HCT116 (cell line): Measurements from ENCODE around the gene ABHD12. TPM values are rescaled to one million over a fixed set of nuclear protein-coding genes. Genes with fewer than 3 reads are reported as not detected.

ENCODE experiments used
- ATAC-seq: fragments of 200-7000 bp; cut with Tn5 transposase; 2 replicates; pipeline ENCODE4 v1.9.1; 2020; ENCODE audit warnings: mild to moderate bottlenecking, moderate library complexity
- BruUV-seq: library from RNA; stranded (reverse); fragments of 400-500 nt; replicated peaks from 2 replicates; lab custom pipeline; 2021; lab: Mats Ljungman, UMichigan
- CTCF ChIA-PET: fragments of 300-600 bp; sonication (Branson Sonifier 250); formaldehyde crosslinking; loops from one replicate; lab custom pipeline; 2021; ENCODE audit warnings: antibody characterized with exemption; lab: Charles Lee
- POLR2A ChIA-PET: fragments of 300-600, 350-600 bp; sonication (Branson Sonifier 250); formaldehyde crosslinking; loops from one replicate; lab custom pipeline; 2021; ENCODE audit warnings: antibody characterized with exemption; lab: Charles Lee
- RAD21 ChIA-PET, 2 experiments: fragments of 300-600 bp; sonication (Branson Sonifier 250); formaldehyde crosslinking; loops; one replicate each; lab custom pipeline; 2023; ENCODE audit warnings: low total read pairs in 2 of 2; ENCODE audit not compliant: uncharacterized antibody in 2 of 2, unreplicated experiment in 2 of 2, low non-redundant PET in 1 of 2; lab: Charles Lee
- DNase-seq: peaks from one replicate; pipeline ENCODE4 v3.0.0-alpha.2; 2010; ENCODE audit warnings: low read depth, low spot score
- H2AFZ ChIP-seq: fragments of 200-600 bp; shearing (Covaris generic), sonication (generic); 2 replicates; pipeline ENCODE4 v1.6.1; 2017; ENCODE audit warnings: low read depth, mixed run types, mixed read lengths, antibody characterized with exemption, low read length; ENCODE audit not compliant: poor library complexity, severe bottlenecking
- H3K27ac ChIP-seq: 2 replicates; pipeline ENCODE4 v1.5.1; 2012; ENCODE audit warnings: low read depth, low read length
- H3K27me3 ChIP-seq: fragments of 200-600 bp; sonication (generic); 2 replicates; pipeline ENCODE4 v1.6.1; 2016; ENCODE audit warnings: mixed run types, low read length, mixed read lengths; ENCODE audit not compliant: insufficient read depth
- H3K36me3 ChIP-seq, 2 experiments: fragments of 200-500 bp in 1 of 2; fragments of 200-600 bp in 1 of 2; sonication (Bioruptor generic) in 1 of 2; sonication (generic) in 1 of 2; 2 replicates each; pipeline versions ENCODE4 v1.5.1 to v1.6.1; 2014 to 2016; ENCODE audit warnings: low read length in 2 of 2, inconsistent platforms in 1 of 2, mixed read lengths in 1 of 2, mixed run types in 1 of 2; ENCODE audit not compliant: insufficient read depth in 2 of 2, control insufficient read depth in 1 of 2
- H3K4me1 ChIP-seq, 2 experiments: fragments of 200-600 bp in 1 of 2; sonication (generic) in 1 of 2; 2 replicates each; pipeline versions ENCODE4 v1.5.1 to v1.6.1; 2012 to 2017; ENCODE audit warnings: low read length in 2 of 2, inconsistent platforms in 1 of 2, mild to moderate bottlenecking in 1 of 2, mixed read lengths in 1 of 2, mixed run types in 1 of 2, moderate library complexity in 1 of 2; ENCODE audit not compliant: insufficient read depth in 2 of 2, control insufficient read depth in 1 of 2
- H3K4me2 ChIP-seq: fragments of 200-600 bp; sonication (generic); 2 replicates; pipeline ENCODE4 v1.6.1; 2017; ENCODE audit warnings: mixed run types, low read length, mixed read lengths
- H3K4me3 ChIP-seq, 2 experiments: fragments of 200-600 bp in 1 of 2; sonication (generic) in 1 of 2; replicated peaks in 1 of 2; 2 replicates each; pipeline ENCODE4 v1.5.1; 2011 to 2016; ENCODE audit warnings: low read length in 2 of 2, control low read depth in 1 of 2, low read depth in 1 of 2, mild to moderate bottlenecking in 1 of 2, mixed read lengths in 1 of 2, mixed run types in 1 of 2
- H3K79me2 ChIP-seq: fragments of 200-600 bp; sonication (generic); 2 replicates; pipeline ENCODE4 v1.6.1; 2017; ENCODE audit warnings: mild to moderate bottlenecking, mixed run types, low read length, moderate library complexity, mixed read lengths; ENCODE audit not compliant: insufficient read depth
- H3K9ac ChIP-seq: fragments of 200-600 bp; sonication (generic); 2 replicates; pipeline ENCODE4 v1.6.1; 2016; ENCODE audit warnings: low read length, mixed read lengths
- H3K9me2 ChIP-seq: fragments of 200-600 bp; sonication (generic), shearing (Covaris generic); 2 replicates; pipeline ENCODE4 v1.6.1; 2017; ENCODE audit warnings: mixed run types, mild to moderate bottlenecking, moderate library complexity; ENCODE audit not compliant: insufficient read depth
- H3K9me3 ChIP-seq, 2 experiments: fragments of 200-500 bp in 1 of 2; fragments of 200-600 bp in 1 of 2; sonication (Bioruptor generic) in 1 of 2; sonication (generic) in 1 of 2; 2 replicates each; pipeline ENCODE4 v1.6.1; 2014 to 2017; ENCODE audit warnings: low read length in 2 of 2, mixed read lengths in 2 of 2, inconsistent platforms in 1 of 2, low read depth in 1 of 2, mild to moderate bottlenecking in 1 of 2, mixed run types in 1 of 2, moderate library complexity in 1 of 2; ENCODE audit not compliant: control insufficient read depth in 1 of 2, insufficient read depth in 1 of 2
- H4K20me1 ChIP-seq: fragments of 200-600 bp; sonication (generic), shearing (Covaris generic); 2 replicates; pipeline ENCODE4 v1.6.1; 2017; ENCODE audit warnings: mixed run types, mild to moderate bottlenecking, moderate library complexity; ENCODE audit not compliant: insufficient read depth
- ATF3 ChIP-seq: IDR thresholded peaks from 2 replicates; pipeline ENCODE4 v1.6.1; 2012
- CTCF ChIP-seq, 3 experiments: fragments of 200-600 bp in 1 of 3; sonication (generic) in 1 of 3; IDR thresholded peaks in 2 of 3; conservative IDR thresholded peaks in 1 of 3; 2 replicates each; pipeline ENCODE4 v1.5.1; 2012 to 2017; ENCODE audit warnings: low read depth in 2 of 3, low read length in 2 of 3, antibody characterized with exemption in 1 of 3, borderline replicate concordance in 1 of 3, control low read depth in 1 of 3, mild to moderate bottlenecking in 1 of 3, mixed read lengths in 1 of 3, mixed run types in 1 of 3, moderate library complexity in 1 of 3; ENCODE audit not compliant: insufficient read depth in 1 of 3
- EGR1 ChIP-seq: IDR thresholded peaks from 2 replicates; pipeline ENCODE4 v1.6.1; 2012; ENCODE audit warnings: low read depth
- ELF1 ChIP-seq: IDR thresholded peaks from 2 replicates; pipeline ENCODE4 v1.6.1; 2012; ENCODE audit warnings: low read depth, borderline replicate concordance
- EZH2 ChIP-seq: fragments of 200-600 bp; sonication (generic); IDR thresholded peaks from 2 replicates; pipeline ENCODE4 v1.6.1; 2017; ENCODE audit warnings: antibody characterized with exemption, mixed run types
- EZH2phosphoT487 ChIP-seq: fragments of 200-600 bp; IDR thresholded peaks from 2 replicates; pipeline ENCODE4 v1.6.1; 2018; ENCODE audit warnings: antibody characterized with exemption, borderline replicate concordance
- FOSL1 ChIP-seq: IDR thresholded peaks from 2 replicates; pipeline ENCODE4 v1.6.1; 2012; ENCODE audit warnings: low read depth
- JUND ChIP-seq: IDR thresholded peaks from 2 replicates; pipeline ENCODE4 v1.6.1; 2012
- MAX ChIP-seq: IDR thresholded peaks from 2 replicates; pipeline ENCODE4 v1.6.1; 2012
- POLR2AphosphoS5 ChIP-seq: IDR thresholded peaks from 2 replicates; pipeline ENCODE4 v1.6.1; 2011; ENCODE audit warnings: mild to moderate bottlenecking, low read depth, low read length, moderate library complexity
- RAD21 ChIP-seq: IDR thresholded peaks from 2 replicates; pipeline ENCODE4 v1.6.1; 2012; ENCODE audit warnings: low read depth, mild to moderate bottlenecking
- SIN3A ChIP-seq: IDR thresholded peaks from 2 replicates; pipeline ENCODE4 v1.6.1; 2012; ENCODE audit warnings: low read depth
- SP1 ChIP-seq: IDR thresholded peaks from 2 replicates; pipeline ENCODE4 v1.6.1; 2012; ENCODE audit warnings: low read depth
- ZBTB33 ChIP-seq: IDR thresholded peaks from 2 replicates; pipeline ENCODE4 v1.6.1; 2011; ENCODE audit warnings: mild to moderate bottlenecking, low read length, moderate library complexity; ENCODE audit not compliant: insufficient replicate concordance; ENCODE audit errors: extremely low read depth
- intact Hi-C: fragments of 100-400 bp; cut with micrococcal nuclease; formaldehyde crosslinking; loops from 2 replicates; pipeline ENCODE4 v1.10.0; 2022
- total RNA-seq: library from RNA; stranded (reverse); gene quantifications from one replicate; pipeline ENCODE4 v1.2.1, GENCODE V29; 2021; ENCODE audit not compliant: unreplicated experiment

Gene ABHD12
- total RNA-seq, 1 experiment from 2014 or later = 31.7 TPM

GRCh38 chr20:25289886-25290597 is 100.6 kb downstream of the ABHD12 start:
- Histone ChIP-seq H3K4me2 (no peak overlapping the region), H4K20me1 (no peaks in the 10 kb centered on the region), H3K79me2 (no peaks in the 10 kb centered on the region), H3K9ac (no peak overlapping the region), H3K9me2 (no peaks in the 10 kb centered on the region), H3K27me3 (no peaks in the 10 kb centered on the region), H2AFZ (no peak overlapping the region), H3K36me3 (peaks cover 4 to 7% of the 10 kb centered on the region in 2 experiments; a peak in 3 of 4 replicates), H3K9me3 (no peaks in the 10 kb centered on the region), H3K27ac (no peak overlapping the region), H3K4me1 (no peaks in the 10 kb centered on the region; a peak in 2 of 4 replicates), H3K4me3 (no peak overlapping the region)
- RAD21 ChIA-PET = no interaction called here
- DNase-seq = no peak
- CTCF ChIA-PET = no interaction called here
- POLR2A ChIA-PET = no interaction called here
- no peak for ATAC-seq
- TF ChIP-seq ATF3 (no peak), FOSL1 (no peak), ELF1 (no peak), SP1 (no peak), MAX (no peak), POLR2AphosphoS5 (no peak; the same call in 1 of the 2 replicates), RAD21 (no peak), CTCF (IDR thresholded peaks at IDR 0.05 in 2 of 3, conservative IDR thresholded peaks at IDR 0.05 in 1 of 3; ENCODE audit: borderline replicate concordance in 1 of 3, insufficient read depth in 1 of 3, low read depth in 2 of 3, low read length in 2 of 3) (no peak), EZH2phosphoT487 (no peak), SIN3A (no peak), EZH2 (no peak), JUND (no peak), EGR1 (no peak), ZBTB33 (no peak)
- intact Hi-C loops = no loop called here
- no TSS peak for BruUV-seq
